ENCODE results near the gene E2F2. TPM values are rescaled to one million over a fixed set of nuclear protein-coding genes. Genes with fewer than 3 reads are reported as not detected.

The E2F2 gene
- total RNA-seq, 1 experiment from 2014 or later: 4.1 TPM

DNA sequence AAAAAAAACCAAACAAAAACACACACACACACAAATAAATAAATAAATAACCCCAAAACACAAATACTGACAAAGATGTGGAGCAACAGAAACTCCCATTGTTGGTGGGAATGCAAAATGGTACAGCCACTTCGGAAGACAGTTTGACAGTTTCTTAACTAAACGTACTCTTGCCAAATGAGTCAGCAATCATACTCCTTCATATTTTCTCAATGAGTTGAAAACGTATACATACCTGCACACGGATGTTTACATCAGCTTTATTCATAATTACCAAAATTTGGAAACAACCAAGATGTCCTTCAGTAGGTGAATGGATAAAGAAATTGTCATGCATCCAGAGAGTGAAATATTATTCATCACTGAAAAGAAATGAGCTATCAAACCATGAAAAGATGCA, 70.5 kb downstream of the E2F2 start:
- in situ Hi-C loops (cut with HindIII; ENCODE audit: low pct_unique_long_range_greater_than_20kb, low sequenced_read_pairs): no loop called here
- DNase-seq (ENCODE audit: low read depth, low spot score): no peak

DNA sequence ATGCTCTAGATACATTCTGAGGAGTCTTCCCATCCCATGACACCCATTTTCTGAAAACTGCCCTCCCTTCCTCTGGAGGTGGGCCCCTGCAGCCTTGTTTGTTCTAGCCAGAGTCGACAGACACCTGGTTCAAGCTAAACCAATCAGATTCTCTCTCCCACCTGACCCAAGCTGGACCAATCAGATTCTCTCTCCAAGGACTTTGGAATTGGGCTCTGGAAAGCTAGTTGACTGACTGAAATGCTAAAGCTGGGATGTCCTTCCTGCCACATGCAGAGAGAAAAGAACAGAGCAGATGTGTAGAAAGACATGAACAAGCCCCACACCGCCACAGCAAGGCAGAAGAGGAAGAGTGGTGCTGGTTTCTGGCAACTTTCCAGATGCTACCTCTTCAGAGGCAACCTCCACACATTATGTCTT, 71.7 kb downstream of the E2F2 start:
- DNase-seq (ENCODE audit: low read depth, low spot score): peak; percentile 17
- in situ Hi-C loops (cut with HindIII; ENCODE audit: low pct_unique_long_range_greater_than_20kb, low sequenced_read_pairs): no loop called here

Other genes with a start within 250 kb of the E2F2 start
- 101 and 110 TPM in 2 replicates for gene HNRNPR, start 186.9 kb downstream of the E2F2 start, total RNA-seq (2014; rRNA removed; shearing (Covaris generic))
- 8.1 and 8.5 TPM in 2 replicates for gene ZNF436, start 161.4 kb downstream of the E2F2 start, total RNA-seq (2014; rRNA removed; shearing (Covaris generic))
- gene TCEA3, start 106.5 kb downstream of the E2F2 start, total RNA-seq (2014; rRNA removed; shearing (Covaris generic)): 0.05 TPM in 1 of 2 replicates, not detected in the other
- 7.0 and 7.1 TPM in 2 replicates for gene ASAP3, start 47.1 kb downstream of the E2F2 start, total RNA-seq (2014; rRNA removed; shearing (Covaris generic))
- gene ID3, start 28.3 kb upstream of the E2F2 start, total RNA-seq (2014; rRNA removed; shearing (Covaris generic)): 23.5 and 37.3 TPM in 2 replicates
- gene RPL11, start 160.6 kb upstream of the E2F2 start, total RNA-seq (2014; rRNA removed; shearing (Covaris generic)): 1,891 and 1,988 TPM in 2 replicates
- gene ELOA, start 212.2 kb upstream of the E2F2 start, total RNA-seq (2014; rRNA removed; shearing (Covaris generic)): 48.0 and 53.4 TPM in 2 replicates
- 36.1 and 36.5 TPM in 2 replicates for gene PITHD1, start 247.2 kb upstream of the E2F2 start, total RNA-seq (2014; rRNA removed; shearing (Covaris generic))

Data from SK-MEL-5 (cell line).